HFF-Myc (cell line): ENCODE measurements around the gene NRG2.
A peak's percentile ranks its signal among the peaks of the same experiment; 100 is the strongest.

Experiments
- DNase-seq: peaks from one replicate; pipeline ENCODE4 v3.0.0-alpha.2; 2011; ENCODE audit warnings: low read depth; ENCODE audit errors: extremely low read depth
- H3K4me3 ChIP-seq: replicated peaks from 2 replicates; pipeline ENCODE4 v1.5.1; 2011; ENCODE audit warnings: low read depth, mild to moderate bottlenecking, control low read depth, low read length
- CTCF ChIP-seq: IDR thresholded peaks from 2 replicates; pipeline ENCODE4 v1.5.1; 2012; ENCODE audit warnings: mild to moderate bottlenecking, low read depth, low read length, control low read depth; ENCODE audit errors: missing control alignments

Gene NRG2

GRCh38 chr5:140042393-140042642, 781 bp downstream of the NRG2 start:
- peak overlapping the region; percentile 45 for H3K4me3 ChIP-seq
- no peak for DNase-seq
- no peak for TF ChIP-seq CTCF

- DNase-seq: no peak
- TF ChIP-seq CTCF: no peak
- H3K4me3 ChIP-seq: peak overlapping the region; percentile 45
These were observed 1.4 kb downstream of the NRG2 start for GRCh38 chr5:140041492-140042392.

- TF ChIP-seq CTCF: no peak
- DNase-seq: no peak
- H3K4me3 ChIP-seq: no peak overlapping the region
These were observed 2.0 kb downstream of the NRG2 start for GRCh38 chr5:140041099-140041491.

- no peak overlapping the region for H3K4me3 ChIP-seq
- DNase-seq: no peak
- TF ChIP-seq CTCF: no peak
These were observed 2.7 kb downstream of the NRG2 start for GRCh38 chr5:140040358-140040757.

GRCh38 chr5:140039561-140039960, 3.5 kb downstream of the NRG2 start:
- TF ChIP-seq CTCF: no peak
- no peak for DNase-seq
- H3K4me3 ChIP-seq: no peak overlapping the region

- no peak for TF ChIP-seq CTCF
- peak overlapping the region; percentile 33 for H3K4me3 ChIP-seq
- DNase-seq: no peak
These were observed 4.6 kb downstream of the NRG2 start for GRCh38 chr5:140038373-140038957.
